Measurements from ENCODE around the gene FXYD6. TPM values are rescaled to one million over a fixed set of nuclear protein-coding genes. Genes with fewer than 3 reads are reported as not detected.

FXYD6 gene
- total RNA-seq, 2 experiments from 2014 or later = 0.31 TPM; not detected in 1

- peaks cover 11% of the 10 kb centered on the region for H3K4me1 Mint-ChIP-seq
- DNase-seq (no peak), ATAC-seq (ENCODE audit: low read depth) (no peak)
These were observed 39.2 kb downstream of the FXYD6 start for GRCh38 chr11:117837070-117837776.

DNA sequence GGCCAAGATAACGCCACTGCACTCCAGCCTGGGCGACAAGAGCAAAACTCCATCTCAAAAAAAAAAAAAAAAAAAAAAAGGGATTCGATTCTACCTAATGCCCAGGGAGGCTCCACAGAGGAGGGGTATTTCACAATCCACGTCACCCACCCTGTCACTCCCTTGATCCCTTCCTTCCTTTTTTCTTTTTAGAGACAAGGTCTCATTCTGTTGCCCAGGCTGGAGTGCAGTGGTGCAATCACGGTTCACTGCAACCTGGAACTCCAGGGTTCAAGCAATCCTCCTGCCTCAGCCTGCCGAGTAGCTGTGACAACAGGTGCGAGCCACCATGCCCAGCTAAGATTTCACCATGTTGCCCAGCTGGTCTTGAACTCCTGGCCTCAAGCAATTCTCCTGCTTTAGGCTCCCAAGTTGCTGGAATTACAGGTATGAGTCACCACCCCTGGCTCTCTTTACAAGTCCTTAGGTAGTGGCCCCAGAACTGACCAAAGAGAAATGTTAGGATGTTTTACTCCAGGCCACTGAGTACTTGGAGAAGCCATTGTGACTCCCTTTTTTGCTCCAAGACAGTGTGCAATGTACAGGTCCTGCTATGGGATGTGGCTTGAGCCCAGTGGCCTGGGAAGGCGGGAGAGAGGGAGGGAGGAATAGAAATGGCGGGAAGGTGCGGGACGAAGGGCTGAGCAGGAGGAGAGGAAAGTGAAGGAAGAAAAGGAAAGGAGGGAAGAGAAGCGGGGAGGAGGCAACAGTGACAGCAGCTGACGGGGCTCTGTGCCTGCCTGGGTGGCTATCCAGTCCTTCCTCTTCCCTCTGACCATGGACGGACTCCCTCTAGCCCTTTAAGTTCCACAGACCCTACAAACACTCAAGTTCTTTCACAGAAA is 40.1 kb downstream of the FXYD6 start:
- Mint-ChIP-seq H3K27me3 (peaks cover 8% of the 10 kb centered on the region), H3K36me3 (no peaks in the 10 kb centered on the region), H3K27ac (no peak overlapping the region), H3K4me3 (no peak overlapping the region), H3K4me1 (peaks cover 13% of the 10 kb centered on the region), H3K9me3 (no peaks in the 10 kb centered on the region)
- POLR2A ChIA-PET = no interaction called here
- no peak for ATAC-seq (ENCODE audit: low read depth)
- DNase-seq = no peak

More at GRCh38 chr11:117837070-117837776, 39.2 kb downstream of the FXYD6 start:
- H3K4me3 Mint-ChIP-seq = no peak overlapping the region
- POLR2A ChIA-PET = no interaction called here
- H3K27me3 Mint-ChIP-seq = peaks cover 8% of the 10 kb centered on the region
- no peak overlapping the region for H3K27ac Mint-ChIP-seq
- H3K9me3 Mint-ChIP-seq = no peaks in the 10 kb centered on the region
- no peaks in the 10 kb centered on the region for H3K36me3 Mint-ChIP-seq

DNA sequence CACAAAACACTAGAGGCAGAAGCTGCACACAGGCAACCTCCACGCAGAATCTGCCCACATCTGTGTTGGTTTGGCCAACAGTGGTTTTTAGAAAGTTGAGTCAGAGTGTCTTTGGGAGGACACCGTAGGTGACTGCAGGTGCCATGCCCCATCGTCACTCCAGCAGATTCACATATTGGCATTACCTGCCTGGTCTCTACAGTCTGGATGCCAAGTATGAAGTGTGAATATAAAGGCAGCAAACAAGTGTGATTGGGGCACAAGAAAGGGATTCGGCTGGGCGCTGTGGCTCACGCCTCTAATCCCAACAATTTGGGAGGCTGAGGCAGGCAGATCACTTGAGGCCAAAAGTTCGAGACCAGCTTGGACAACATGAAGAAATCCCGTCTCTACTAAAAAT is 40.9 kb downstream of the FXYD6 start:
- POLR2A ChIA-PET = interaction anchor here (1.6 kb wide), 1 partner anchor 106 kb away, joined by 3 read pairs; no protein-coding TSS in a partner anchor
- Mint-ChIP-seq H3K36me3 (no peaks in the 10 kb centered on the region), H3K27ac (no peak overlapping the region), H3K27me3 (peaks cover 8% of the 10 kb centered on the region), H3K4me3 (no peak overlapping the region), H3K4me1 (peaks cover 20% of the 10 kb centered on the region), H3K9me3 (no peaks in the 10 kb centered on the region)
- ATAC-seq (ENCODE audit: low read depth) (no peak), DNase-seq (no peak)

DNA sequence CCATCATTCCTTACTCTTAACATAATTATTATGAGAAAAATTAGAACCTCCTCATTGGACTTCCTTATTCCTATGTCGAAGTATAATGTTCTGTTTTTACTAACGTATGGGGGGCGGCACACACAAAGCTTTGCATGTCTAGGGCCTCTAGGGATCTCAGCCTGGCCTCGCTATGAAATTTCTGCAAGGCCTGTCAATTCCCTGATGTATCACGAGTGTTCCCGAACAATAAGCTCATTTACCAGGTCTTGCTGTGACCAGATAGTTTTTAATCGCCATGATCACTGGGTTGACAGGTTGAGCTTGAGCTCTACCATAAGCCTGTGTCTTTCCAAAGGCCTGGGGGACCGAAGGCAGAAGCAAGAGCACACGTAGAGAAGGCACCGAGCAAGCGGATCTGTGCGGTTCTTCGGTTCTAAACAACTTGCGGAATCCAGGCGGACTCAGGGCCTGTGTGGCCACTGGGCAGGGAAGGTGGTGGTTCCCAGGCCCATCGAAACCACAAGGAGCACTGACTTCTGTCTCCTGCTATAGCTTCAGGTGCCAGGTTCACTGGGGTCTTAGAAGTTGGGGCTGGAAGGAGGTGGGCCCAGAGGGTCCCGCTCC is 41.5 kb downstream of the FXYD6 start:
- peaks cover 27% of the 10 kb centered on the region for H3K4me1 Mint-ChIP-seq
- H3K27me3 Mint-ChIP-seq = peaks cover 8% of the 10 kb centered on the region
- H3K9me3 Mint-ChIP-seq = no peaks in the 10 kb centered on the region
- no peak for ATAC-seq (ENCODE audit: low read depth)
- no peak overlapping the region for H3K27ac Mint-ChIP-seq
- POLR2A ChIA-PET = interaction anchor here (1.6 kb wide), 1 partner anchor 107 kb away, joined by 3 read pairs; no protein-coding TSS in a partner anchor
- no peaks in the 10 kb centered on the region for H3K36me3 Mint-ChIP-seq
- no peak for DNase-seq
- no peak overlapping the region for H3K4me3 Mint-ChIP-seq

DNA sequence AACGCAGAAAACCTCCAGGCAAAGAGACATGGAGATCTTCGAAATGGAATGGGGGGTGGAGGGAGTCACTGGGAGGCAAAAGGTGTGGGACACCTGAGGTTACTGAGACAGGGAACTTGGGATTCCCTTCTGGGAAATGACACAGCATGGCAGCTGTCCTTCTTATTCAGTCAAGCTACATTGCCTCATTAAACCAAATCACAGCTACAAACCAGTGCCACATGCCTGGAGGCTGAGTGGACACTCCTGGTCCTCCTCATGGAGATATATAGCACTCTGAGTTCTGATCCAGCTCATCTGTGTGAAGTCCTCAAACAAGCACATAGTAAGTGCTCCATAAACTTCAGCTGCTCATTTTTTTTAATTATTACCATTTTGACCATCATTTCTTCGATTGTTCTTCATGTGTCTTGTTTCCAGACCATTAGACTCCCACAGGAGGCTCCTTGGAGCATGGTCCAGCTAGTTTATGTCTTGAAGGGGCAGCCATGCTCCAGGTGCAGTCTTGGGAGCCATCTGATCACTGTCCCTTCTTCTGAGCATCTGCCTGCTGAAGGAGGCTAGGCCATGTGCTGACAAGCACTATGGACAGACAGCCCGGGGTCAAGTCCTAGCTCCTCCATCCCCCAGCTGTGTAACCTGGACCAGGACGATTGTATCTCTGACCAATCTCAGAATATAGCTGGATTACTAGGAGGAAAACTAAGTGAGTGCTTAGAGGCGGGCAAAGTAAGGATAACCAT is 42.2 kb downstream of the FXYD6 start:
- peak overlapping the region; percentile 65 for H3K27ac Mint-ChIP-seq
- POLR2A ChIA-PET = interaction anchor here (1.6 kb wide), 1 partner anchor 107 kb away, joined by 3 read pairs; no protein-coding TSS in a partner anchor
- no peaks in the 10 kb centered on the region for H3K36me3 Mint-ChIP-seq
- H3K4me3 Mint-ChIP-seq = no peak overlapping the region
- no peak for DNase-seq
- no peak for ATAC-seq (ENCODE audit: low read depth)
- H3K27me3 Mint-ChIP-seq = peaks cover 8% of the 10 kb centered on the region
- peaks cover 30% of the 10 kb centered on the region for H3K4me1 Mint-ChIP-seq
- no peaks in the 10 kb centered on the region for H3K9me3 Mint-ChIP-seq

GRCh38 chr11:117833401-117833891 is 43.0 kb downstream of the FXYD6 start:
- Mint-ChIP-seq H3K27me3 (peaks cover 6% of the 10 kb centered on the region), H3K27ac (no peak overlapping the region), H3K9me3 (no peaks in the 10 kb centered on the region), H3K36me3 (no peaks in the 10 kb centered on the region), H3K4me3 (no peak overlapping the region), H3K4me1 (peaks cover 33% of the 10 kb centered on the region)
- no peak for ATAC-seq (ENCODE audit: low read depth)
- POLR2A ChIA-PET = interaction anchor here (0.8 kb wide), 1 partner anchor 9 kb away, joined by 3 read pairs; the partner anchor contains the start of gene FXYD2
- no peak for DNase-seq

DNA sequence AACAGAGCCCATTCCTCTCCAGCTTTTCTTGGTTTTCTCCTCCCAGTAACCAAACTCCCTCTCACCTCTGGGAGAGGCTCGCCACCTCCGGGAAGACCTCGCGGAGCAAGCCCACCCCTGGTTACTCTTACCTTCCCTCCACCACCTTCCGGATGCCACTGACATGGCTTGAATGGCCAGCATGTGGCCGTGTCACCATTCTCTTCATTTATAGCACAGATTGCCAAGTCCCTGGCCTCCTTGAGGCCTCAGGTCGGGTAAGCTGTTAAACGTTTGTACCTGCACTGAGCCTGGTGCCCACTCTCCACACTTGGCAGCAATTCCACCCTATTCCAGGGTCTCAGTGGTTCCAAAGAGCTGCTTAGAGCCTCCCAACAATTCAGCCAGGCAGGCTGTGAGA is 43.9 kb downstream of the FXYD6 start:
- ATAC-seq (ENCODE audit: low read depth) = no peak
- POLR2A ChIA-PET = no interaction called here
- Mint-ChIP-seq H3K27ac (peak overlapping the region; percentile 73), H3K9me3 (no peaks in the 10 kb centered on the region), H3K27me3 (peaks cover 2% of the 10 kb centered on the region), H3K4me1 (peaks cover 35% of the 10 kb centered on the region), H3K36me3 (no peaks in the 10 kb centered on the region), H3K4me3 (no peak overlapping the region)
- DNase-seq = no peak

- Mint-ChIP-seq H3K27me3 (peaks cover 2% of the 10 kb centered on the region), H3K27ac (peak overlapping the region; percentile 93), H3K4me1 (peaks cover 38% of the 10 kb centered on the region), H3K9me3 (no peaks in the 10 kb centered on the region), H3K36me3 (no peaks in the 10 kb centered on the region), H3K4me3 (no peak overlapping the region)
- peak; percentile 23 for DNase-seq
- POLR2A ChIA-PET = no interaction called here
- no peak for ATAC-seq (ENCODE audit: low read depth)
These were observed 44.6 kb downstream of the FXYD6 start for GRCh38 chr11:117831661-117832415.

GRCh38 chr11:117830674-117831351 is 45.6 kb downstream of the FXYD6 start:
- H3K27me3 Mint-ChIP-seq = no peaks in the 10 kb centered on the region
- peak; percentile 43 for DNase-seq
- ATAC-seq (ENCODE audit: low read depth) = peak; percentile 20
- peaks cover 45% of the 10 kb centered on the region for H3K4me1 Mint-ChIP-seq
- H3K36me3 Mint-ChIP-seq = no peaks in the 10 kb centered on the region
- H3K9me3 Mint-ChIP-seq = no peaks in the 10 kb centered on the region
- POLR2A ChIA-PET = interaction anchor here (0.7 to 1.3 kb wide), 2 partner anchors 79 to 222 kb away, joined by 3 to 4 read pairs; no protein-coding TSS in a partner anchor
- H3K27ac Mint-ChIP-seq = peak overlapping the region; percentile 93
- H3K4me3 Mint-ChIP-seq = peak overlapping the region; percentile 54

GRCh38 chr11:117830072-117830471 is 46.4 kb downstream of the FXYD6 start:
- POLR2A ChIA-PET = interaction anchor here (1.3 kb wide), 1 partner anchor 223 kb away, joined by 4 read pairs; no protein-coding TSS in a partner anchor
- peak; percentile 31 for DNase-seq
- Mint-ChIP-seq H3K4me3 (peak overlapping the region; percentile 54), H3K4me1 (peaks cover 47% of the 10 kb centered on the region), H3K9me3 (no peaks in the 10 kb centered on the region), H3K27me3 (no peaks in the 10 kb centered on the region), H3K36me3 (no peaks in the 10 kb centered on the region), H3K27ac (peak overlapping the region; percentile 93)
- no peak for ATAC-seq (ENCODE audit: low read depth)

GRCh38 chr11:117829369-117829725 is 47.1 kb downstream of the FXYD6 start:
- POLR2A ChIA-PET = interaction anchor here (1.3 kb wide), 1 partner anchor 156 kb away, joined by 4 read pairs; the partner anchor contains the start of gene IL10RA
- Mint-ChIP-seq H3K4me1 (peaks cover 52% of the 10 kb centered on the region), H3K27me3 (no peaks in the 10 kb centered on the region), H3K27ac (peak overlapping the region; percentile 94), H3K4me3 (no peak overlapping the region), H3K9me3 (no peaks in the 10 kb centered on the region), H3K36me3 (no peaks in the 10 kb centered on the region)
- no peak for ATAC-seq (ENCODE audit: low read depth)
- no peak for DNase-seq

All from activated naive CD8-positive, alpha-beta T cell treated with anti-CD3 and anti-CD28 coated beads, Interleukin-2, amount 10 ng/mL, durations not matched to agents 7 days and 5 days (primary cell).